ENCODE measurements around the gene ADCY10.

DNA sequence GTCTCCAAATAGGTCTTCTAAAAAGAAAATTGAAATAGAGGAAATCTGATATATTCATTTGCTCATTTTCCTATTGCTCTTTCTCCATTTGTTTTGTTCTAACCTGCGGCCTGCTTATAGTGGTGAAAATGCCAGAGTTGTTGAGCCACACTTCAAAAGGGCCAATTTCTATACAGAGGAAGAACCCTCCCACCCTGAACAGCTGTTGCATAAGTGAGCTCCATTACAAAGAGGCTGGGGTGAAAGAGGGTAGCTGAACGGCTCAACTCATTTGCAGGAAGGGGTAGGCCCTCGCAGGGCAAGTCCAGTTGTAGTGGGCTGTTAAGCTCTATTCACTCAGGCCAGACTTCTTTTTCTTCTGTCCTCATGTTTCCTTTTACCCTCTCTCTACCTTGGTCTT is 8.8 kb downstream of the ADCY10 start:
- TF ChIP-seq, protein P1, sequence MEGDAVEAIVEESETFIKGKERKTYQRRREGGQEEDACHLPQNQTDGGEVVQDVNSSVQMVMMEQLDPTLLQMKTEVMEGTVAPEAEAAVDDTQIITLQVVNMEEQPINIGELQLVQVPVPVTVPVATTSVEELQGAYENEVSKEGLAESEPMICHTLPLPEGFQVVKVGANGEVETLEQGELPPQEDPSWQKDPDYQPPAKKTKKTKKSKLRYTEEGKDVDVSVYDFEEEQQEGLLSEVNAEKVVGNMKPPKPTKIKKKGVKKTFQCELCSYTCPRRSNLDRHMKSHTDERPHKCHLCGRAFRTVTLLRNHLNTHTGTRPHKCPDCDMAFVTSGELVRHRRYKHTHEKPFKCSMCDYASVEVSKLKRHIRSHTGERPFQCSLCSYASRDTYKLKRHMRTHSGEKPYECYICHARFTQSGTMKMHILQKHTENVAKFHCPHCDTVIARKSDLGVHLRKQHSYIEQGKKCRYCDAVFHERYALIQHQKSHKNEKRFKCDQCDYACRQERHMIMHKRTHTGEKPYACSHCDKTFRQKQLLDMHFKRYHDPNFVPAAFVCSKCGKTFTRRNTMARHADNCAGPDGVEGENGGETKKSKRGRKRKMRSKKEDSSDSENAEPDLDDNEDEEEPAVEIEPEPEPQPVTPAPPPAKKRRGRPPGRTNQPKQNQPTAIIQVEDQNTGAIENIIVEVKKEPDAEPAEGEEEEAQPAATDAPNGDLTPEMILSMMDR (IDR thresholded peaks at IDR 0.05; ENCODE audit: insufficient read depth, low read length), result no peak
- TF ChIP-seq, protein P2, sequence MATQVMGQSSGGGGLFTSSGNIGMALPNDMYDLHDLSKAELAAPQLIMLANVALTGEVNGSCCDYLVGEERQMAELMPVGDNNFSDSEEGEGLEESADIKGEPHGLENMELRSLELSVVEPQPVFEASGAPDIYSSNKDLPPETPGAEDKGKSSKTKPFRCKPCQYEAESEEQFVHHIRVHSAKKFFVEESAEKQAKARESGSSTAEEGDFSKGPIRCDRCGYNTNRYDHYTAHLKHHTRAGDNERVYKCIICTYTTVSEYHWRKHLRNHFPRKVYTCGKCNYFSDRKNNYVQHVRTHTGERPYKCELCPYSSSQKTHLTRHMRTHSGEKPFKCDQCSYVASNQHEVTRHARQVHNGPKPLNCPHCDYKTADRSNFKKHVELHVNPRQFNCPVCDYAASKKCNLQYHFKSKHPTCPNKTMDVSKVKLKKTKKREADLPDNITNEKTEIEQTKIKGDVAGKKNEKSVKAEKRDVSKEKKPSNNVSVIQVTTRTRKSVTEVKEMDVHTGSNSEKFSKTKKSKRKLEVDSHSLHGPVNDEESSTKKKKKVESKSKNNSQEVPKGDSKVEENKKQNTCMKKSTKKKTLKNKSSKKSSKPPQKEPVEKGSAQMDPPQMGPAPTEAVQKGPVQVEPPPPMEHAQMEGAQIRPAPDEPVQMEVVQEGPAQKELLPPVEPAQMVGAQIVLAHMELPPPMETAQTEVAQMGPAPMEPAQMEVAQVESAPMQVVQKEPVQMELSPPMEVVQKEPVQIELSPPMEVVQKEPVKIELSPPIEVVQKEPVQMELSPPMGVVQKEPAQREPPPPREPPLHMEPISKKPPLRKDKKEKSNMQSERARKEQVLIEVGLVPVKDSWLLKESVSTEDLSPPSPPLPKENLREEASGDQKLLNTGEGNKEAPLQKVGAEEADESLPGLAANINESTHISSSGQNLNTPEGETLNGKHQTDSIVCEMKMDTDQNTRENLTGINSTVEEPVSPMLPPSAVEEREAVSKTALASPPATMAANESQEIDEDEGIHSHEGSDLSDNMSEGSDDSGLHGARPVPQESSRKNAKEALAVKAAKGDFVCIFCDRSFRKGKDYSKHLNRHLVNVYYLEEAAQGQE (IDR thresholded peaks at IDR 0.05; ENCODE audit: insufficient replicate concordance, low read depth), result no peak
- no peak for TF ChIP-seq GABPA (IDR thresholded peaks at IDR 0.05; ENCODE audit: low read depth)

Measured in HL-60 (cell line).